MM.1S (cell line): ENCODE data around the gene IRF3.

Experiments used
- EZH2 ChIP-seq: fragments of 300-600 bp; sonication (generic); optimal IDR thresholded peaks from 2 replicates; pipeline ENCODE3; 2017; ENCODE audit warnings: low read depth, mild to moderate bottlenecking, antibody characterized with exemption, low read length, mixed read lengths
- TF ChIP-seq, protein P1 (sequence below): fragments of 300-600 bp; sonication (generic); IDR thresholded peaks from 2 replicates; pipeline ENCODE4 v1.5.1; 2016; ENCODE audit warnings: antibody characterized with exemption, low read length, mixed read lengths

DNA sequence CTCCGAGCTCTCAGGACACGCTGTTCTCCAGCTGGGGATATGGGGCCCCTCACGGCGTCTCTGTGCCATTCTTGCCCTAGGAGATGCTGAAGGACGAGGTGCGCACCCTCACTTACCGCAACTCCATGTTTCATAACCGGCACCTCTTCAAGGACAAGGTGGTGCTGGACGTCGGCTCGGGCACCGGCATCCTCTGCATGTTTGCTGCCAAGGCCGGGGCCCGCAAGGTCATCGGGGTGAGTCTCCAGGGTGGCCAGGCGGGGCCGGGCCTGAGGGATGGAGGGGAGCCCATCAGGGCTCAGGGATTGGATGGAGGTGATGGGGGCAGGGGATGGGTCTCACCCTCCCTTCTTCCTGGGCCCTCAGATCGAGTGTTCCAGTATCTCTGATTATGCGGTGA lies 16.2 kb upstream of the IRF3 start:
- TF ChIP-seq, protein P1, sequence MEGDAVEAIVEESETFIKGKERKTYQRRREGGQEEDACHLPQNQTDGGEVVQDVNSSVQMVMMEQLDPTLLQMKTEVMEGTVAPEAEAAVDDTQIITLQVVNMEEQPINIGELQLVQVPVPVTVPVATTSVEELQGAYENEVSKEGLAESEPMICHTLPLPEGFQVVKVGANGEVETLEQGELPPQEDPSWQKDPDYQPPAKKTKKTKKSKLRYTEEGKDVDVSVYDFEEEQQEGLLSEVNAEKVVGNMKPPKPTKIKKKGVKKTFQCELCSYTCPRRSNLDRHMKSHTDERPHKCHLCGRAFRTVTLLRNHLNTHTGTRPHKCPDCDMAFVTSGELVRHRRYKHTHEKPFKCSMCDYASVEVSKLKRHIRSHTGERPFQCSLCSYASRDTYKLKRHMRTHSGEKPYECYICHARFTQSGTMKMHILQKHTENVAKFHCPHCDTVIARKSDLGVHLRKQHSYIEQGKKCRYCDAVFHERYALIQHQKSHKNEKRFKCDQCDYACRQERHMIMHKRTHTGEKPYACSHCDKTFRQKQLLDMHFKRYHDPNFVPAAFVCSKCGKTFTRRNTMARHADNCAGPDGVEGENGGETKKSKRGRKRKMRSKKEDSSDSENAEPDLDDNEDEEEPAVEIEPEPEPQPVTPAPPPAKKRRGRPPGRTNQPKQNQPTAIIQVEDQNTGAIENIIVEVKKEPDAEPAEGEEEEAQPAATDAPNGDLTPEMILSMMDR: no peak
- no peak for TF ChIP-seq EZH2
